ENCODE data around the gene HNF4A. TPM values are rescaled to one million over a fixed set of nuclear protein-coding genes. Genes with fewer than 3 reads are reported as not detected.

The HNF4A gene
- total RNA-seq, 1 donor from 2014 or later, result not detected

DNA sequence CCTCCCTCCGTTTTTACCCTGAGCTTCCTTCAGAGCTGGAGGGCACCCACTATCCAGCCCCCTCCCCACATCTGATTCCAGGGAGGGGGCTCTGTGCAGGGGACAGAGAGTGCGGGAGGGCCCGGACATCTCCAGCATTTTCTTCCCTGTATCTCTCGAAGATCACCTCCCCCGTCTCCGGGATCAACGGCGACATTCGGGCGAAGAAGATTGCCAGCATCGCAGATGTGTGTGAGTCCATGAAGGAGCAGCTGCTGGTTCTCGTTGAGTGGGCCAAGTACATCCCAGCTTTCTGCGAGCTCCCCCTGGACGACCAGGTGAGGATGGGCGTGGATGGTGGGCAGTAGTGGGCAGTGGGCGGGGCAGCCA is 58.8 kb downstream of the HNF4A start:
- intact Hi-C loops (cut with DNase I), result no loop called here
- ATAC-seq (ENCODE audit: poor library complexity) (no peak), DNase-seq (no peak)

GRCh38 chr20:44414808-44415207 is 59.3 kb downstream of the HNF4A start:
- ATAC-seq (ENCODE audit: poor library complexity), result no peak
- DNase-seq, result no peak
- intact Hi-C loops (cut with DNase I), result no loop called here

DNA sequence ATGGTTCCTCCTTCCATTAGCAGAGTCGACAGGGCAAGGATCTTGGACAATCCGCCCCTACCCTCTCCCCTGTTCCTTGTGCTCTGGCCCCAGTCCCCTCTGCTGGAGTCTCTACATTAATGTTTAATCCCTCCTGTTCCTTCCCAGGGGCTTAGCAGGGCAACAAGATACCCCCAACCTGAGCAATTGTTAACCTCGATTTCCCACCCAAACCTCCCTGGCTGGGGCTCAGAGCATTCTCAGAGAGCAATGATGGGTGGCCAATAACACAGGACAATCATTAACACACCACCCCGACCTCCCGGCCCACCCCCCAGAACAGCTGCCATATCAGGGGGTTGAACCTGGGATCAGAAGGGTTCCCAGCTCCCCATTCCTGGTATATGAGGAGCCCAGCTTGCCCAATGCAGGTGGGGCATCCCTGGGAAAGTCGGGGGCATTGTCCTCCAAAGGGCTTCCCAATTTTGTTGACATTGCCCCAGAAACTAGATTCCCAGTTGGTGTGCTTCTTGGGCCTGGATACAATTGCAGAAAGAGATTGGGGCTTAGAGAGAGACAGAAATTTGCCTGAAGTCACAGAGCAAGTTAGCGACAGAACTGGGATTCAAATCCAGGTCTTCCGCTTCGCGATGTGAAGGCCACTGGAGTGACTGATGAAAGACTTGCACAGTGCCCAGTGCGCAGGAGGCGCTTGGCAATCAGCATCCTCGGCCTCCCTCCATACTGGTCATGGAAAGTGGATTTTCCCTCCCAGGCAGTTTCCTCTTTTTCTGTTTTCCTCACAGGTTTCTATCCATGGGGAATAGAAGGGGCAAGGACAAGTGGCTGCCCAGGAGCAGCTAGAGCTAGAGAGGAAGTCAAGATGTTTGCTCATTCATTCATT is 60.6 kb downstream of the HNF4A start:
- intact Hi-C loops (cut with DNase I), result no loop called here

DNA sequence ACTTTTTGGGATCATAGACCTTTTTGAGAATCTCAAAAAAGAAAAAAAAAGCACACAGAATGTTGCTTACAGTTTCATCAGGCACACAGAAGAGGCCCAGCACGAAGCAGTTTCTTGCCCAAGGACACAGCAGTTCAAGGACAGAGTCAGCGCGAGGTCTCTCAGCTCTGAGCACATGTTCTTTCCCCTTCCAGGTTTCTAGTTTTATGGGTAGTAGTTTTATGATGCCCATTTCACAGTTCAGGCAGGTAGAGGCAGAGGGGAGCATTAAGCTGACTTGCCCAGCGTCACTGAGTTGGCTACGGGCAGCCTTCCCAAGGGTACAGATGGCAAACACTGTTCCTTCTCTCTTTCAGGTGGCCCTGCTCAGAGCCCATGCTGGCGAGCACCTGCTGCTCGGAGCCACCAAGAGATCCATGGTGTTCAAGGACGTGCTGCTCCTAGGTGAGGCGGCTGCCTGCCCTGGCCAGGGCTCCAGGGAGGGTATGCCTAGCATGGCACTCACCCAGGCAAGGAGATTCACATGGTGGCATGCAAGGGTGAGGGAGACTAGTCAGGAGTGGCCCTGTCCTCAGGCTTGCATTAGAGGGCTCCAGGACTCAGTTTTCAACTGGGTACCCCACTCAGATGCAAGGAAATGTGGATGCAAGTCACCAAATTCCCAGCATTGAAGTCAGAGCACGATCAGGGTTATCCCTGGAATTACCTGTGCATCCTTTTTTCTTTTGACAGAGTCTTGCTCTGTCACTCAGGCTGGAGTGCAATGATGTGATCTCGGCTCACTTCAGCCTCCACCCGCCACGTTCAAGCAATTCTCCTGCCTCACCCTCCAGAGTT is 62.8 kb downstream of the HNF4A start:
- DNase-seq (no peak), ATAC-seq (ENCODE audit: poor library complexity) (no peak)
- intact Hi-C loops (cut with DNase I), result no loop called here

More for the DNA sequence above, 60.6 kb downstream of the HNF4A start:
- ATAC-seq (ENCODE audit: poor library complexity), result no peak
- DNase-seq, result peak; percentile 10

GRCh38 chr20:44419131-44419844 is 63.8 kb downstream of the HNF4A start:
- ATAC-seq (ENCODE audit: poor library complexity), result no peak
- intact Hi-C loops (cut with DNase I), result no loop called here
- DNase-seq, result no peak

- ATAC-seq (ENCODE audit: poor library complexity) (no peak), DNase-seq (no peak)
Measured at GRCh38 chr20:44420497-44420896, 65.0 kb downstream of the HNF4A start.

GRCh38 chr20:44422083-44422482 is 66.6 kb downstream of the HNF4A start:
- ATAC-seq (ENCODE audit: poor library complexity), result no peak
- DNase-seq, result no peak
- intact Hi-C loops (cut with DNase I), result no loop called here

More at GRCh38 chr20:44420497-44420896, 65.0 kb downstream of the HNF4A start:
- intact Hi-C loops (cut with DNase I), result no loop called here

- ATAC-seq (ENCODE audit: poor library complexity) (no peak), DNase-seq (no peak)
- intact Hi-C loops (cut with DNase I), result no loop called here
Measured at GRCh38 chr20:44423480-44423879, 68.0 kb downstream of the HNF4A start.

DNA sequence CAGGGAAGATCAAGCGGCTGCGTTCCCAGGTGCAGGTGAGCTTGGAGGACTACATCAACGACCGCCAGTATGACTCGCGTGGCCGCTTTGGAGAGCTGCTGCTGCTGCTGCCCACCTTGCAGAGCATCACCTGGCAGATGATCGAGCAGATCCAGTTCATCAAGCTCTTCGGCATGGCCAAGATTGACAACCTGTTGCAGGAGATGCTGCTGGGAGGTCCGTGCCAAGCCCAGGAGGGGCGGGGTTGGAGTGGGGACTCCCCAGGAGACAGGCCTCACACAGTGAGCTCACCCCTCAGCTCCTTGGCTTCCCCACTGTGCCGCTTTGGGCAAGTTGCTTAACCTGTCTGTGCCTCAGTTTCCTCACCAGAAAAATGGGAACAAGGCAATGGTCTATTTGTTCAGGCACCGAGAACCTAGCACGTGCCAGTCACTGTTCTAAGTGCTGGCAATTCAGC is 68.6 kb downstream of the HNF4A start:
- ATAC-seq (ENCODE audit: poor library complexity) (no peak), DNase-seq (no peak)
- intact Hi-C loops (cut with DNase I), result no loop called here

DNA sequence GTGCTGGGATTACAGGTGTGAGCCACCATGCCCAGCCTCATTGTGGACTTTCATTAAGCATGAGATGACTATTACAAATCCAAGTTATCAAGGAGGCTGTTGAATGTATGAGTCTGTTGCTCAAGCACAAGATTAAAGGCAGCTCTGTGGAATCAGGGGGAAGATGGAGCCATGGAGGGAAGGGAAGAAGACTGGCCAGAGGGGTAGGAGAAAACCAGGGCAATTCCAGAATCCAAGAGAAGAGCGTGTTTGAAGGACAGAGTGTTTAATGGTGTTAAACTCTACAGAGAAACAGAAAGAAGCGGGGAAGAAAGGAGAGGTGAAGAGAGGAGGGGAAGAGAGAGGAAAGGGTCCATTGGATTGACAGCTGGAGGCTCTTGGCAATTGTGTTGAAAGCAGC is 70.4 kb downstream of the HNF4A start:
- intact Hi-C loops (cut with DNase I), result no loop called here
- DNase-seq, result no peak
- ATAC-seq (ENCODE audit: poor library complexity), result no peak

GRCh38 chr20:44426879-44427790 is 71.6 kb downstream of the HNF4A start:
- ATAC-seq (ENCODE audit: poor library complexity) (no peak), DNase-seq (no peak)
- intact Hi-C loops (cut with DNase I), result no loop called here

DNA sequence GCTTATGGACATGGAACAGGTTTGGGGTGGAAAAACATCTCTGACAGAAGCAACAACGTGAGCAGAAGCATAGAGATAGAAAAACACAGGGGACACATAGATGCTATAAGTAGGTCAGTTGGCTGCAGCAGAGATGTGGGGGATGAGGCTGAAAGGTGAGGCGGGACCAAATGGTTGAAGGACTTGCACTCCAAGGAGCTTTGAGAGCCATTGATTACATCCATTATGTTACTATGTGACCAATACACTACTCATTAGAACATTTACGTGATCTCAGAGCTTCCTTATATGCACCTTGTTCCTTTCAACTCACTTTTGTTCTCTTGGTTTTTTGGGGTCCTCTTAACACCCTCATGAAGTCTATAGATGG is 72.3 kb downstream of the HNF4A start:
- no peak for DNase-seq
- intact Hi-C loops (cut with DNase I), result no loop called here

GRCh38 chr20:44428174-44429016 is 72.9 kb downstream of the HNF4A start:
- intact Hi-C loops (cut with DNase I), result no loop called here
- ATAC-seq (ENCODE audit: poor library complexity) (no peak), DNase-seq (no peak)

More for the DNA sequence above, 72.3 kb downstream of the HNF4A start:
- no peak for ATAC-seq (ENCODE audit: poor library complexity)

DNA sequence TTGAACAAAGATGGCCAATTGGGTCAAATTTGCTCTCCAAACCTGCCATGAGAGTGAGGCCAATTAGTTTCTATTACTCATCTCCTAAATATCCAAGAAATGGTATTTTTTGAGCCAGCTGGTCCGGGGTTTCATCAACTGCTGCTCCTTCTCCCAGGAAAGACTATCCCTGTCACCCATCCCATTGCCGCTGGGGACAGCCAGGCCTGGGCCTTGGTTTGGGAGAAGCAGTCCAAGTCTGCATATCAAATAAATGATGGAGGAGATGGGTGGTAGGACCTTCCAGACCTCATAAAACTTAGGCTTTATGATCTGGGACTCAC is 73.5 kb downstream of the HNF4A start:
- ATAC-seq (ENCODE audit: poor library complexity) (no peak), DNase-seq (no peak)
- intact Hi-C loops (cut with DNase I), result no loop called here

- no peak for DNase-seq
- ATAC-seq (ENCODE audit: poor library complexity), result no peak
- intact Hi-C loops (cut with DNase I), result no loop called here
Measured at GRCh38 chr20:44429419-44430269, 74.1 kb downstream of the HNF4A start.

DNA sequence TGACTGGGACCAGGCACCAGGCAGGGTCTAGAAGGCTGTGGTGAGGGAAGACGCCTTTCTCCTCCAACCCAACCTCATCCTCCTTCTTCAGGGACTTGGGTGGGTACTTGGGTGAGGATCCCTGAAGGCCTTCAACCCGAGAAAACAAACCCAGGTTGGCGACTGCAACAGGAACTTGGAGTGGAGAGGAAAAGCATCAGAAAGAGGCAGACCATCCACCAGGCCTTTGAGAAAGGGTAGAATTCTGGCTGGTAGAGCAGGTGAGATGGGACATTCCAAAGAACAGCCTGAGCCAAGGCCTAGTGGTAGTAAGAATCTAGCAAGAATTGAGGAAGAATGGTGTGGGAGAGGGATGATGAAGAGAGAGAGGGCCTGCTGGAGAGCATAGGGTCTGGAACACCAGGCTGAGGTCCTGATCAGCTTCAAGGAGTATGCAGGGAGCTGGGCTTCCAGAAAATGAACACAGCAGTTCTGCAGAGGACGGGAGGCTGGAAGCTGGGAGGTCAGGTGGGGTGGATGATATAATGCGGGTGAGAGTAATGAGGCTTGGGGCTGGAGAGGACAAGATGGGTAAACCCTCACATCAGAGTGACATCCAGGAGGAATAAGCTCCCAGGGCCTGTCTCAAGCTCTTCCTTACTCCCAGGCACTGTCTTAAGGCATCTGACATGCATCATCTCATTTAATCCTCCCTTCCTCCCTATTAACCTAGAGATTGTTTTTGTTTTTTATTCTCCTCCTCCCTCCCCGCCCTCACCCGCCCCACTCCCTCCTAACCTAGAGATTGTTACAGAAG is 75.0 kb downstream of the HNF4A start:
- no peak for ATAC-seq (ENCODE audit: poor library complexity)
- intact Hi-C loops (cut with DNase I), result no loop called here
- no peak for DNase-seq

Measured in Right ventricle myocardium superior (tissue), 1 donor.